OCI-LY1 (cell line): Measurements from ENCODE around the gene POLQ.

ENCODE experiments used
- H2AFZ ChIP-seq: fragments of 200-600 bp; sonication (generic), shearing (Covaris generic); 2 replicates; pipeline ENCODE4 v1.6.0; 2014; ENCODE audit warnings: antibody characterized with exemption, mild to moderate bottlenecking, low read length
- H3F3A ChIP-seq: fragments of 200-600 bp; sonication (generic), shearing (Covaris generic); 2 replicates; pipeline ENCODE4 v1.6.0; 2014; ENCODE audit warnings: mild to moderate bottlenecking, antibody characterized with exemption, low read length, moderate library complexity; ENCODE audit not compliant: insufficient read depth
- H3K27ac ChIP-seq: fragments of 200-600 bp; sonication (generic); 2 replicates; pipeline ENCODE4 v1.5.1; 2014; ENCODE audit warnings: low read length, mixed run types, mild to moderate bottlenecking, low read depth; ENCODE audit not compliant: poor library complexity, severe bottlenecking
- H3K27me3 ChIP-seq: fragments of 200-600 bp; sonication (generic); 2 replicates; pipeline ENCODE4 v1.6.0; 2014; ENCODE audit warnings: antibody characterized with exemption, mild to moderate bottlenecking, low read length, moderate library complexity; ENCODE audit not compliant: insufficient read depth
- H3K36me3 ChIP-seq: fragments of 200-600 bp; sonication (generic); 2 replicates; pipeline ENCODE4 v1.6.1; 2014; ENCODE audit warnings: mild to moderate bottlenecking, antibody characterized with exemption, low read length, moderate library complexity, mixed read lengths; ENCODE audit not compliant: insufficient read depth
- H3K4me1 ChIP-seq: fragments of 200-600 bp; sonication (generic); 2 replicates; pipeline ENCODE4 v1.5.1; 2014; ENCODE audit warnings: mild to moderate bottlenecking, low read length, moderate library complexity; ENCODE audit not compliant: insufficient read depth, severe bottlenecking
- H3K4me2 ChIP-seq: fragments of 200-600 bp; sonication (generic), shearing (Covaris generic); 2 replicates; pipeline ENCODE4 v1.6.1; 2014; ENCODE audit warnings: low read length
- H3K4me3 ChIP-seq: fragments of 200-600 bp; sonication (generic); 2 replicates; pipeline ENCODE4 v1.5.1; 2014; ENCODE audit warnings: low read length, low read depth, mild to moderate bottlenecking, mixed read lengths; ENCODE audit not compliant: poor library complexity, severe bottlenecking
- H3K79me2 ChIP-seq: fragments of 200-600 bp; shearing (Covaris generic); 2 replicates; pipeline ENCODE4 v1.6.1; 2016; ENCODE audit warnings: mixed run types, low read length, mixed read lengths; ENCODE audit not compliant: insufficient read depth
- H3K9ac ChIP-seq: fragments of 200-600 bp; sonication (generic), shearing (Covaris generic); 2 replicates; pipeline ENCODE4 v1.6.1; 2014; ENCODE audit warnings: mild to moderate bottlenecking, low read length, mixed read lengths
- H3K9me2 ChIP-seq: fragments of 200-600 bp; sonication (generic), shearing (Covaris generic); 2 replicates; pipeline ENCODE4 v1.6.1; 2014; ENCODE audit warnings: low read depth, mild to moderate bottlenecking, low read length, mixed read lengths
- H3K9me3 ChIP-seq: fragments of 200-600 bp; shearing (Covaris generic); 2 replicates; pipeline ENCODE4 v1.6.1; 2014; ENCODE audit warnings: low read length, mixed read lengths
- H4K20me1 ChIP-seq: fragments of 200-600 bp; sonication (generic), shearing (Covaris generic); 2 replicates; pipeline ENCODE4 v1.6.0; 2016; ENCODE audit warnings: mild to moderate bottlenecking, low read length; ENCODE audit not compliant: insufficient read depth
- CTCF ChIP-seq: fragments of 200-600 bp; sonication (generic), shearing (Covaris generic); IDR thresholded peaks from 2 replicates; pipeline ENCODE4 v1.5.1; 2017; ENCODE audit warnings: mild to moderate bottlenecking, antibody characterized with exemption, low read length, moderate library complexity, mixed read lengths
- EZH2 ChIP-seq: fragments of 200-600 bp; sonication (generic), shearing (Covaris generic); IDR thresholded peaks from 2 replicates; pipeline ENCODE4 v1.8.0; 2017; ENCODE audit warnings: borderline replicate concordance, mixed run types, mild to moderate bottlenecking, antibody characterized with exemption, low read length, moderate library complexity, mixed read lengths

POLQ gene

GRCh38 chr3:121574449-121574848 lies 28.7 kb upstream of the POLQ start:
- H3K79me2 ChIP-seq, result no peaks in the 10 kb centered on the region
- H3F3A ChIP-seq, result no peaks in the 10 kb centered on the region
- H2AFZ ChIP-seq, result no peak overlapping the region
- H3K4me2 ChIP-seq, result no peak overlapping the region
- no peaks in the 10 kb centered on the region for H3K36me3 ChIP-seq
- no peak overlapping the region for H3K4me3 ChIP-seq
- H3K27ac ChIP-seq, result no peak overlapping the region
- no peaks in the 10 kb centered on the region for H3K27me3 ChIP-seq
- H3K9me3 ChIP-seq, result no peaks in the 10 kb centered on the region
- no peak overlapping the region for H3K9ac ChIP-seq
- no peak for TF ChIP-seq EZH2
- TF ChIP-seq CTCF, result no peak
- H3K4me1 ChIP-seq, result no peaks in the 10 kb centered on the region
- no peaks in the 10 kb centered on the region for H4K20me1 ChIP-seq
- H3K9me2 ChIP-seq, result no peaks in the 10 kb centered on the region

- Histone ChIP-seq H3K9me3 (no peaks in the 10 kb centered on the region), H3K9me2 (no peaks in the 10 kb centered on the region), H3K27me3 (no peaks in the 10 kb centered on the region), H3K9ac (no peak within 1 kb of the TSS), H2AFZ (no peak within 1 kb of the TSS), H3K4me2 (no peak within 1 kb of the TSS), H3K4me1 (no peaks in the 10 kb centered on the region), H3K27ac (no peak within 1 kb of the TSS), H3F3A (no peaks in the 10 kb centered on the region), H3K36me3 (no peaks in the 10 kb centered on the region), H3K4me3 (no peak within 1 kb of the TSS), H4K20me1 (no peaks in the 10 kb centered on the region), H3K79me2 (no peaks in the 10 kb centered on the region)
- TF ChIP-seq EZH2 (no peak), CTCF (no peak)
Observed at GRCh38 chr3:121567649-121568048, 21.9 kb upstream of the POLQ start, which contains the start of gene ARGFX. Gene ARGFX (plus strand): TSS chr3:121567949. CDS start chr3:121570714, 2,765 bp downstream.

GRCh38 chr3:121566773-121567172 lies 21.0 kb upstream of the POLQ start:
- TF ChIP-seq CTCF (no peak), EZH2 (no peak)
- no peaks in the 10 kb centered on the region for H3K36me3 ChIP-seq
- no peaks in the 10 kb centered on the region for H3K4me1 ChIP-seq
- no peaks in the 10 kb centered on the region for H4K20me1 ChIP-seq
- no peaks in the 10 kb centered on the region for H3F3A ChIP-seq
- H3K4me2 ChIP-seq, result no peak overlapping the region
- H3K9me3 ChIP-seq, result no peaks in the 10 kb centered on the region
- H3K4me3 ChIP-seq, result no peak overlapping the region
- no peak overlapping the region for H2AFZ ChIP-seq
- no peak overlapping the region for H3K9ac ChIP-seq
- H3K27ac ChIP-seq, result no peak overlapping the region
- H3K79me2 ChIP-seq, result no peaks in the 10 kb centered on the region
- no peaks in the 10 kb centered on the region for H3K9me2 ChIP-seq
- no peaks in the 10 kb centered on the region for H3K27me3 ChIP-seq
